Activated gamma-delta T cell (primary cell): ENCODE data around the gene EME1.
"Not testable (repeated sequence)": the region's sequence is repeated elsewhere in the genome, so short reads cannot be mapped to it uniquely, and the experiment has no call there.

Experiments used
- DNase-seq: peaks from one replicate; lab custom pipeline; 2025; lab: John Stamatoyannopoulos, UW

Gene EME1

GRCh38 chr17:50426814-50427787 lies 54.1 kb downstream of the EME1 start:
- no peak for DNase-seq

- DNase-seq, result not testable (repeated sequence)
Measured at GRCh38 chr17:50428126-50428525, 55.1 kb downstream of the EME1 start.

- DNase-seq, result no peak
Measured at GRCh38 chr17:50428831-50429424, 55.9 kb downstream of the EME1 start.

GRCh38 chr17:50429793-50430192 lies 56.8 kb downstream of the EME1 start:
- no peak for DNase-seq
